NCI-H128 (cell line): ENCODE results near the gene PIAS3.

Source experiments
- DNase-seq: peaks from one replicate; lab custom pipeline; 2025; ENCODE audit not compliant: unreplicated experiment; lab: John Stamatoyannopoulos, UW

PIAS3 gene

DNA sequence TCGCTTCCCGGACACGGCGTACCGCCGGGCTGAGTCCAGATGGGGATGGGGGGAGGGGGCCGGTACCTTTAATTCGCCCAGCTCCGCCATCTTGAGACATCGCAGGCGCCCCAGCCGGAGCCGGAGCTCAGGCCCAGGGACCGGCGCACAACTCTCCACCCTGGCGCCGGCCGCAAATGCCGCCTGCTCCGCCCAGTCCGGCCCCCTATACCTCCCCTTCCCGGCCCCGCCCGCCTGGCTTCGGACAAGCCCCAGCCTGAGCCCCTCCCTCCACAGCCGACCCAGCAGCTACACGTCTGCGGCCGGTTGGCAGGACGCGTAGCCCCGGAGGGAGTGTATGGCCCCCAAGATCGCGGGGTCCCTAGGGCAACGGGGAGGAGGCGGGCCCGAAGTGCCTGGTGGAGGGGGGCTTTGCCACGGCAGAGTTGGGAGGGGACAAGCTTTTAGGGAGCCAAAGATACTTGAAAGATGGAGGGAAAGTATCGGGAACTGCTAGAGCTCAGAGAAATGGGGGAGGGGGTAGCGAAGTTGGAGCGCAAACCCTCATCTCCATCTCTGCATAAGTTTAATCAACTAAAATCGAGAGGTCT, at the start of gene PIAS3:
Gene PIAS3 (minus strand): TSS at position 181 of the 590 bp plus-strand sequence. CDS start 91 bp downstream, at position 90.
- DNase-seq: peak; percentile 79

DNA sequence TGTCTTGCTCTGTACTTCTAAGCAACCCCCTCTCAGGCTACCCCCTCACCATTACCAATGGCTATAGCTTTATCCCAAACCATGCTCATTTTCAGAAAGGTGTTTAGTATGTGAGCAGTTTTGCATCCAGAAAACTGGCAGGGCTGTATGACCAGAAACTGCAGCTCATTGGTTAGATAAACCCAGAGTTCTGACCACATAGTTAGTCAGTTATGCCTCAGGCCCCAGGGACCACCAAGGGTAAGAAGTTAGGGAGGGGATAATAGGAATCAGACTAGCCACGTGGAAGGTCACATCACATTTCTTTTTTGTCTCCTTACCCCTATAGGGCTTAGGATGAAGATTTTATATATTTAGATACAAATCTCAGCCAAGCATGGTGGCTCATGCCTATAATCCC, 49.8 kb upstream of the PIAS3 start:
- no peak for DNase-seq

GRCh38 chr1:145906954-145907753, 48.3 kb upstream of the PIAS3 start:
- no peak for DNase-seq

- no peak for DNase-seq
Measured at GRCh38 chr1:145901312-145902021, 42.6 kb upstream of the PIAS3 start.

- no peak for DNase-seq
Measured at GRCh38 chr1:145898756-145899155, 39.9 kb upstream of the PIAS3 start.

DNA sequence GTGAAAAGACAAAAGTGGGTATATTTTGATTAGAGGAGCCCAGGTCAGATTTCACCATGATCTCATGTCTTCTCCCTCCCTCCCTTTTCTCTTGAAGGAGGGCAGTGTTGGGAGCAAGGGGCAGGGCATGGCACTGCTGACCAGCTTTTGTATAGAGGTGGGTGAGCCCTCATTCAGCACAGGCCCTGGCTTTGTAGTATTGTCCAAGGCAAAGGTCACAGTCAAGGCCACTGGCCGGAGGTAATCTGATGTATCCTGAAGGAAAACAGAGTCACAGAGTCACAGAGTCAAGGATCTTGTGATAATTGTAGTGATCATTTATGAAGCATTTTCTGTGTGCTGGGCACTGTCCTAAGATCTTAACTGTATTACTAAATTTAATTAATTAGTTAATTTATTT, 39.1 kb upstream of the PIAS3 start:
- no peak for DNase-seq

DNA sequence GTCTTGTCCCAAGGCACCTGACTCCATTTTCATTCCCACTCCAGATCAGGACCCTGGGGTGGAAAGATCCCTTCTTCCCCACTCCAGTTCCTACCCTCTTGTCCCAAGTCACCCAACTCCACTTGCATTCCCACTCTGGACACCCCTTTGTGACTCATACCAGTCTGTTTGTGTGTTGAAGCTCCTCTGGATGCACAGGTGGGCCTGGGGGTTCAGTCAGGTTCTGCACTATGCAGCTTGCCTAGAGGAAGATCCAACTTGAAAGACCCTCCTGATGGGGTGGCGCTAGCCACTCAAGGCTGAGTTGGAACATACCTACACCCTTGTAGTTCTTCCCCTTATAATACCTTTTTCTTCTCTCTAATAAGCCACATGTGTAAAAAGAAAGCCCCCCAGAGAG, 36.6 kb upstream of the PIAS3 start:
- DNase-seq: no peak

DNA sequence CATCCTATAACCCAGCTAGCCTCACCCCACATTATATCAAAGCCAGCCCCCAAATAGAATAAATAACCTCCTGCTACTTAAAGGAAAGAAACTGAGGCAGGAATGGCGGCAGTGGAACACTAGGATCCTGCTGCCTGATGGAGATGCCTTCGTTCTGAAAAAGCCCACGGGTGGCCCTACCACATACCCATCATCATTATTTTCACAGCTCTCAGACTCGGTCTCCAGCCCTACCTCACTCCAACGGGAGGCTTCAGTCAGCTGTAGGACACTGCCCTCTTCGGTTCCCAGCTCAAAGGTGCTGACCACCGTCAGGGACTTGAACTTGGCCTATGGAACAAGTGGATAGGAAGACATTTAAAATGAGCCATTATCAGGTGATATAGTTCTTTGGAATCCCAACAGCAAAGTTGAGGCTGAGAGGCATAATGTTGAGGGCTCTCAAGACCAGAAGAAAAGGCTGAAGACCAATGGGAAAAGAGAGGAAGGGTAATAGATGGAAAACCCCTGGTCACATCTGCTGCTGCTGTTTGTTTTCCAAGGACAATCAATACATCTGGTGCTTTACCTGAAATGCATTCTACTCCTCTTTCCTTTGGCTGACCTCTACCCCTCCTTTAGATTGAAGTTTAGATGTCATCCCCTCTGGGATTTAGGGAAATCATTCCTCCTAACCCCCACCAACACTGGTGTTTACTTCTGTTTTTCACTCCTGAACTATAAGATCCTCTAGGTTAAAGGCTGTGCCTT, 34.6 kb upstream of the PIAS3 start:
- DNase-seq: no peak

- DNase-seq: no peak
Measured at GRCh38 chr1:145892486-145893087, 33.7 kb upstream of the PIAS3 start.

- DNase-seq: peak; percentile 97
Measured at GRCh38 chr1:145891587-145892485, 33.0 kb upstream of the PIAS3 start.

DNA sequence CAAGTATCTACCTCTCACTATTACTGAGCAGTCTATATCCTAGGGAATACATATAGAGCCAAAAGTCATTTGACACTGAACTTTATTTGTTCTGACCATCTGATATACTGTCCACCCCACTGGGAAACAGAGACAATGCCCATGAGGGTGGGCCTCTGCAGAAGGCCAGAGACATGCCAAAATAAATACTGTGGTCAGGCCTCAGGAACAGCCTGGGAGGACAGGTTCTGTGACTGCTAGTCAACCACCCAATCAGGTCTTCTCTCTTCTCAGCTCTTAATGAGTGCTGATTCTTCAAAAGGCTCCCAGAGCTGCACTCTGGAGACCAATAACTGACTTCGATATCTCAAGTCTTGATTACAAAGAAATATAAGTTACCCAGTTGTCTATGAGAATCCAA, 32.3 kb upstream of the PIAS3 start:
- no peak for DNase-seq

DNA sequence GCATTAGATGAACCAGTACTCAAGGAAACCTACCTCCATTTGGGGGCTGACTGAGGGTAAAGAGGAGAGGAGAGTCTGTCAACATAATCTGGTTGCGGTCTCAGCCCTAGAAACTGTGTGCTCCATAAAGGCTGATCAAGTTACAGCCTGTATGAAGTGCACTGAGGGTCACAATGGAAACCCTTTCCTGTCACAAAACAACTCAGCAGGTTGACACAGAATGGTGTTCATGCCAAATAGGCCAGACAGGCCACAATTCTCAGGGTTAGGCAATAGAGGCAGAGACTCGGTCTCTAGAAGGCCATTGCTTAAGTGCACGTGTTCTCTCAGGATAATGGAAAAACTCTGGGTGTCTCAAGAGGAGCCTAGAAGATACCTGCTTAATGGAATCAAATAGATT, 30.8 kb upstream of the PIAS3 start:
- peak; percentile 89 for DNase-seq

DNA sequence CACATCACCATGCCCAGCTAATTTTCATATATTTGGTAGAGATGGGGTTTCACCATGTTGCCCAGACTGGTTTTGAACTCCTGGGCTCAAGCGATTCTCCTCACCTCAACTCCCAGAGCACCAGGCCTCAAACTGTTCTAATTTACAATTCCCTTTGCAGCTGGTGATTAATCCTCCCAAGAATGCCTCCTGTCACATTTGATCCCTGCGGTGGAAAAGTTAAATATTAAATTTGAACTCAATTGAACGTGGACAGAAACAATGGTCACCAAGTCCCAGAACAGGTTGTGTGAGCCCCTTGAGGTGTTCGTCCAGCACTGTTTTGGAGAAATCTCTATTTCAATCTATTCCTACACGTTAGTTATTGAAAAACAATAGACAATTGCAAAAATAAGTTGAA, 28.8 kb upstream of the PIAS3 start:
- no peak for DNase-seq

DNA sequence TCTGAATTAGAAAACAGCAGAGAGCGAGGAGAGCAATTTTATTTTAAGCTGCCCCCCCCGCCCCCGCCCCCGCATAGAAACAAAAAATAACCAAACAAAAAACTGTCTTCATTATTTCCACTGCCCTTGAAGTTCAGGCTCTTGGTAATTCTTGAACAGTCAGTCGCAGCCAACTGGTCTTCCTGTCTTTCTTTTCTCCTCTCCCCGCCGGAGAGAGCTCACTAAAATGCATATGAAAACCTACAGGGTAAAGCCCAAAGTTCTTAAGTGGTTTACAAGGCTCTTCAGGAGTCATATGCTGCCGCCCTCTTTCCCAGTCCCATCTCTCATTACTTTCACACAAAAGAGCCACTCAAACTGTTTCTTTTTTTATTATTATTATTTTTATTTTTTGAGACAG, 27.9 kb upstream of the PIAS3 start:
- DNase-seq: no peak

GRCh38 chr1:145886390-145886789, 27.5 kb upstream of the PIAS3 start:
- no peak for DNase-seq

DNA sequence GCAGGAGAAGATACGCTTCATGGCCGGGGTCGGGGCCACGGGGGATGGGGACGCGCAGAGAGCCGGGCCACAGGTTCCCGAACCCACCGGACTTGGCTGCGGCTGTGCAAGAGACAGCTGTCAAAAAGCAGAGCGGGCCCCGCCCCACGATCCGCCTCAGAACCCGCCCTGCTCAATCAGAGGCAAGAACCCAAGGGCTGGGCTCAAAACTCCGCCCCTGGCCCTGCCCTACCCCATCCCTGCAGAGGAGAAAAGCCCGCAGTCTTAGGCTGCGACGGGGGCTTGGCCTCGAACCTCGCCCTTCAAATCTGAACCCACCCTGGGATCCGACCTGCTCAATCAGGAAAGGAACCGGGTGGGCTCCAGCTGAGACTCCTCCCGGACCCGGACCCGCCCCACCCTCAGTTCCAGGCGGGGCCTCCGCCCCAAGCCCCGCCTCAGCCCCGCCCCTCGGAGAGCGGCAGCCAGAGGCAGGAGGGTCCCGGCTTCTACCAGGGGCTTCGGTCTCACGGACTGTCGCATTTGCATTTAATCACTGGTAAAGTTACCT, 26.9 kb upstream of the PIAS3 start, which contains the start of gene ANKRD35:
Gene ANKRD35 (minus strand): TSS at position 129 of the 550 bp plus-strand sequence. CDS start 108 bp downstream, at position 21.
- peak; percentile 57 for DNase-seq

- DNase-seq: no peak
Measured at GRCh38 chr1:145884675-145885074, 25.8 kb upstream of the PIAS3 start.

DNA sequence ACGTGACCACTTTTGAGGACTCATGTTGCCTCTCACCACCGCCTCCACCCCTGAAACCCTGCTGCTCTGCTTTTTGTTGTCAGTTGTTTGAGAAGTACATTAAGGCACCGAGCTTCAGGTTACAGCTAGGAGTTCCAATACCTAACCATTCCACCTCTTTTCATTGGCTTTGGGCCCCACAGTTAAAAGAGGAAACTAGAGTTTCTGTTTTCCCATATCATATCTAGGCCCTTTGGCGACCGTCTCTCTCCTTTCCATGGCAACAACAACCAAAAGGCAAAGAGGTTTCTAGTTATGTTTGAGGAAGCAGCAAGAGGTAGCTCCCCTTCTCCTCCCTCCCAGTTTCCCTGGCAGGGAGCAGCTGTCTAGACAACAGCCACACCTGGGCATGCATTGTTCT, 20.9 kb upstream of the PIAS3 start:
- DNase-seq: peak; percentile 92

DNA sequence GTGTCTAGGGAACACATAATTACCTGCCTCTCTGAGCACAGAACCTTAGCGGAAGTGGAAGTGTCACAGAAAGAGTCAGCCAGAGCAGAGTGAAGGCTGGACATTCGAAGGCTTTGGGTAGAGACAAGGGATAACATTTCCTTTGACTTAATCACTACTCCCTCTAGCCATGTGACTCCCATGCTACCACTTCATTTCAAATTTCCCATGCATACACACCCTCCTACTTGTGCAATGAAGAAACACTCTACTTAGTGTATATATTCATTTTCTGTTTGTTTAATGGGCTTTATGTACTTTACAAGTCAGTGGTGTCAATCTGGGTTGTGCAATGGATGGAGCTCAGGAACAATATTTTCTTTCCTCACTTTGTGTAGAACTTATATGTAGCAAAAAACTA, 19.8 kb upstream of the PIAS3 start:
- DNase-seq: no peak
